HT1080 (cell line): ENCODE results near the gene SMIM5. TPM values are rescaled to one million over a fixed set of nuclear protein-coding genes. Genes with fewer than 3 reads are reported as not detected.

Experiments
- DNase-seq: peaks from one replicate; pipeline ENCODE4 v3.0.0-alpha.2; 2015; ENCODE audit warnings: low read depth
- total RNA-seq: library from RNA; depleted of rRNA; stranded (reverse); fragments of >200 nt; shearing (Covaris generic); gene quantifications from 2 replicates; pipeline ENCODE4 v1.2.3, GENCODE V29; 2014; rRNA removed

Gene SMIM5
- total RNA-seq, 1 experiment from 2014 or later, result not detected

DNA sequence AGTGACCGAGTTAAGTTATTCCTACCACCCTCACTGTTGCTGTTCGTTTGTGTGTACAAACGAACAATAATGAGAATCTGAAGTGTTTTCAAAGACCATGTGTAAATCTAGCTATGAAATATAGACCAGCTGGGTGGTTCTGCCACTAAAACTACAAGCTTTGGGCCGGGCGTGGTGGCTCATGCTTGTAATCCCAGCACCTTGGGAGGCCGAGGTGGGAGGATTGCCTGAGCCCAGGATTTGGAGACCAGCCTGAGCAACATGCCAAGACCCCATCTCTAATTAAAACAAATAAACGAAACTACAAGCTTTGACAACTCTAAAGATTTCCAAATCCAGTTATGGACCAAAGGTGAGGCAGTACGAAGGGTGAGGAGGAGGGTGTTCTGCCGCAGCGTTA is 32.7 kb downstream of the SMIM5 start:
- no peak for DNase-seq

DNA sequence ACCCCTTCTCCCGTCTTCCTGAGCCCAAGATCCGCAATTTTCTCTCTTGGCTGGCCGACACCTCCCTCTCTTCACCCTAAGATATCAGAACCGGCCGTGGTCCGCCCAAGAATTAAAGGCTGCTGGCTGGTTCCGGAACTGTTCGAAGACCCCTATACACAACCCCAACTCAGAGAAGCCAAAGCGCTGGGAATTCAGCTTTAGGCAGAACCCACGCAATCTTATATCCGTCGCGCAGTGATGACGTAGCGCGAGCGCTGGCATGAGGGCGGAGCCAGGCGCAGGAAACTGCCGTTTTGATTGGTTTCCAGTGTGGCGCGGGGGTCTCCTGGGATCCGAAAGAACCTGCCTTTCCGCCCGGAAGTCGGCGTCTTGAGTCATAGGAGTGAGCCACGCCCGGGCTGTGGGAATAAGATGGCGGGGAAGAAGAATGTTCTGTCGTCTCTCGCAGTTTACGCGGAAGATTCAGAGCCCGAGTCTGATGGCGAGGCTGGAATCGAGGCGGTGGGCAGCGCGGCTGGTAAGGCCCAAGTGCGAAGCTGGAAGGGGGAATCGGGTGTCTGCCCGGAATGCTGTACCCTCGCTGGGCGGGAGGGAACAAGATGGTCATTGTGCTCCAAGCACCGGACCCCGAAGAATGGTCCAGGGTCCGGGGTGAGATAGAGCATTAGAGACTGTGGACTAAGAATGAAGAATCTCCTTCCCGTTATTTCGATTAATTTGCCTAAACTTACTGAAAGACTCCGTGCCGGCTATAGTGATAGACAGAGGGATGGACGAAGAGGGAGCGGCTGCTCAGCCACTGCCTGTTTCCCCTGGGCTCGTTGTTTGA is 33.9 kb downstream of the SMIM5 start, which contains the start of the genes RECQL5 and SAP30BP:
TSS of gene RECQL5 (minus strand) at position 196 of the 832 bp plus-strand sequence. CDS start 597 bp downstream, outside the sequence.
TSS of gene SAP30BP (plus strand) at position 380 of the 832 bp plus-strand sequence. CDS start at position 415, 35 bp downstream.
- DNase-seq, result peak; percentile 96

DNA sequence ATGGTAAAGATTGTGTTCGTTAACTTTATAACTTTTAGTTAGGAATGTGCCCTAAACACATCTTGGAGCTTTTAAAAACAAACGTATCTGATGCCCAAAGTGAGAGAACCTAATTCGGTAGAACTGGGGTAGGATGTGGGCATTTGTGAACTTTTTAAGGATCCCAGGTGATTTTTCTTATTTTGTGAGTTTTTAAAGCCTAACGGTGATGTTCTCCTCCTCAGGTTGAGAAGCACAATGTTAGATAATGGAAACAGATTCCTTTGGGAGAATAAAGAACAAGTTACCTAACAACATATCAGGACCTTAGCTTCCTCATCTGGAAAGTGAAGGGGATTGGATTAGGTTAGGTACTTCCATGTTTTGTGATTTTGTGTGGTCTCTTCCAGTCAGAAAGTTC is 34.6 kb downstream of the SMIM5 start:
- DNase-seq, result no peak

DNA sequence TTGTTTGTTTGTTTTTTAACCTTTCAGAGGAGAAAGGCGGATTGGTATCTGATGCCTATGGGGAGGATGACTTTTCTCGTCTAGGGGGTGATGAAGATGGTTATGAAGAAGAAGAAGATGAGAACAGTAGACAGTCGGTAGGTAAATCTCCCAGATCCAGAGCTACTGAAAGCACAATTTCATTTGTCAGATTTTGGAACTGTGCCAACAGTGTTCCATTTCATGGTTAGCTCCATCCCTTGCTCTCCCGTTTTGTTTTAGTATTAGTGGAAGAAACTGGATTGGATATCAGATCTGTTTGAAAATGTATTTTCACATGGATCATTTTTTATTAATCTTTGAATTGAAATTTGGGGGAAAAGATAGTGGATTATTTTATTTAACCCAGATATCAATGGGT is 35.3 kb downstream of the SMIM5 start:
- DNase-seq, result no peak

DNA sequence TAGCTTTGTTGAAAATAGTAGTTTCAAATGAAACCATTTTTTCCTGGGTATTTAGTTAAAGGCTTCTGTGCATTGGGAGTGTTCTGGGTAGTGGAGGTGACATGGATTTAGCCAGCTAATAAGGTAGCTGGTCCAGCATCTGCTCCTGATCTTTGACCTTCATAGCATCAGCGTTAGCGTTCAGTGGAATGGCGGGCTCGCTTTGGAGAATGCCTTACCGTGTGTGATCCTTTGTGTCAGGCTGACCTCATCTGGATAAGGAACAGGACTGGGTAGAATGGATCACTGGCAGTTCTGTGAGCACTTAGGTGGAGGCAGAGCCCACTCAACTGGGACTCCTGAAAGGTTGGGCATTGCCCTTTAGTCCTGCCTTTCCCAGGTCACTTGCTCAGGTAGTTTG is 37.6 kb downstream of the SMIM5 start:
- no peak for DNase-seq

DNA sequence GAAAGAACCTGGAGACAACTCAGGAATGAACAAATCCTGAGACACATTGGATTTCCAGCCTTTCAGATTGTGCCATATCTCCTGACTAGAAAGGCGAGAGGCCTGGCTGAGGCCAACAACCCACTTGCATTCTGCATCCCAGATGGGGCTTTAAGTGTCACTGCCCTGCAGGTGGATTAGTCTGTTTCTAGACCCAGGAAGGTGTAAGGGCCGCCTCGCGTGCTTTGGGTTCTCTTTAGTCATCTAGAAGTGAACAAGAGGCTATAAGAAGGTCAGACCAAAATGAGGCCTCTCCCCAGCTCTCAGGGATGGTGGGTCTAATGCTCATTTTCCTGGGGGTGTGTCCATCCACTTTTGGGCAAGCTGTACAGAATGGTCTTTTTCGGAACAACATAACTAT is 38.8 kb downstream of the SMIM5 start:
- DNase-seq, result no peak

DNA sequence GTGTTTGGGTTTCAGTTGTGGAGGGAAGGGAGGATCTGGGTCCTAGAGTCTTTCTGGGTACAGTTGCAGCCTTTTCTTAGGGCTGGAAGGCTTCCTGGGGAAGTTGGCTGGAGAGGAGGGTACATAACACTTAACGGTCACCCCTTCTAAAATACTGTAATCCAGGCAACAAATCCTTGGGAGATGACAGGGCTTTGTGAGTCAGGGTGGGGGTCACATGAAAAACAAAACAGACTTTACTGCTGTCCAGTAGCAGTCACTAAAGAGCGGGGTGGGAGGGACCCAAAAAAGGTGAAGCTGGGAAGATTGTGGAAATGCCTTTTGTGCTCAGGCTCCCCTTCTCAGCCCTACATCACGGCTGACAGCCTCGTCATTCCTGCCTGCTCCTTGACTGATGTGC is 40.3 kb downstream of the SMIM5 start:
- no peak for DNase-seq

DNA sequence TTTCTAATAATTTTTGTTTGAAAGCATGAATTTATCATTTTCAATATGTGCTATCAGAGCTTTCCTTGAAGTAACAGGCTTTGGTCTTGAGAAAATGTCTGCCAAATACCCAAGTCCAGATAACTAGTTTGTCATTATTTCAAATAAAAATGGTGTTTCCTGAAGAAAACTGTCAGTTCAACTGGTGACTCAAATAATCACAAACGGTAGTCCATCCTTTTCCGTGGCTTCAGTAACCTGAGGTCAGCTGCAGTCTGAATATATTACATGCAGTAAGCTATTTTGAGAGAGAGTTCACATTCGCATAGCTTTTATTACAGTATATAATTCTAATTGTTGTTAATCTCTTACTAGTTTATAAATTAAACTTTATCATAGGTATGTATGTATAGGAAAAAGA is 43.2 kb downstream of the SMIM5 start:
- DNase-seq, result no peak

DNA sequence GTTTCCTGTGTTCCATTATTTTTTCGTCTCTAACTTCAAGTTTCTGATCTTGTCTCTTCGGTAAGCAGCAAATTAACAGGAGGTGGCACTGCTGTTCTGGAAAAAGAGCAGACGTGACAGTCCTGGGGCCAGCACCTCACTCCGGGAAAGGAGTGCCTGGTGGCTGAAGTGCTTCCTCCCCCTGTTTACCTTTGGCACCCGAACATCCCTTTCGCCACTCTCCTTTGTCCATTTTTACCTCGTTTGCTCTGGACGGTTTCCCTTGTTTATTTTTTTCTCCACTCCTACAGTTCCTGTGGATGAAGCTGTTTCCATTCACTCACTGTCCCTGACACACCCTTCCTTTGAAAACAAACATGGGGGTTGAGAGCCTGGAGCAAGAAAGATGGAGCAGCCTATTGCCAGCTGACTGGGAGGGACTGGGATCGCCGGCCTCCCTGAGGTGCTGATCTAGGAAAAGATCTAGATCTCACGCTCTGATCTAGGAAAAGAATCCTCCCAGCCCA is 46.5 kb downstream of the SMIM5 start:
- DNase-seq, result peak; percentile 52

DNA sequence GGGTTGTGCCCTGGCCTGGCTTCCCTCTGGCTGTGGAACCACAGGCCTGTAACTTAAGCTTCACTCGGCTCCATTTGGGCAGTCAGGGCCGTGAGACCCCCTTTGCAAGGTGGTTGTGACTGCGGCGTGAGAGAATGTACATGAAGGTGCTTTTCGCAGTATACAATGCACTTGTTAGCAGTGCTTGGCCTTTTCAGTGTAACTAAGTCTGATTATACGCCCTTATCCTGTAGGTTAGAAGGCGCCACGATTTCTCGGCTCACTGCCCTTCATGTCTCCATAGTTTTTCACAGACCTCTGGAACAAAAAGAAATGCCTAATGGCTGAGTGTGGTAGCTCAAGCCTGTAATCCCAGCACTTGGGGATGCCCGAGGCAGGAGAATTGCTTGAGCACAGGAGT is 47.2 kb downstream of the SMIM5 start:
- no peak for DNase-seq

DNA sequence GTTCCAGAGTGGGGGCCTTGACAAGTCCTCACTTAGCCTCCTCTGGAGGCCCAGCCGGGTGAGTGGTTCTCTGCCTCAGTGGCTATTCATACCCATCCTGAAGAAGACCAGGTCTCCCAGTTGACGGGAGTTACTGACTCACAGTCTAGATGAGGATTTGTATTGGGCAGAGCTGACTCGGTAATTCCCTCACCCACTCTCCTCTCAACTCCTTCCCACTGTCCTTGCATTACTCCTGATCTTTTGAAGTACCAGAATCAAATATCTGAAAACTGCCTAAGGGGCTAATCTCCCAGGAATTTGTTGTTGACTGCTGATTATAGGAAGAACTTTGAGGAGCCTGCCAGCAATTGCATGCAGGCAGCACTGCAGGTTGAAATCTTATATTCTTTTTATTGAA is 48.1 kb downstream of the SMIM5 start:
- DNase-seq, result peak; percentile 38

DNA sequence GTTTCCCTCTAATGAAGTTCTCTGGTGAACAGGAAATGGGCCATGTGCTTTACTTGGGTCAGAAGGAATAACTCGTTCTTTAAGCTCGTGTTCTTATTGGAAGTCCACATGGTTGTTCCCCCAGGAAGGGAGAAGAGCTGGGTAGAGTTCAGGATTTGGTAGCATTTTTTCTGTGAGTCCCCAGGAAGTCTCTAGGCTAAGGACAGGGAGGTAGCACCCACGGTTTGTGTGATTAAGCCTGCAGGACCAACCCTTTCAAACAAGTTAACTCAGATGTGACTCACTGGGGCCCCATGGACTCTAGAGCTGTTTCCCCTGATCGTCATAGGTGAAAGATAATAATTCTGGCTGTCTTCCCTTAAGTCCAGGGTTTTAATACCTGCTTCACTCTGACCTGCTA is 50.3 kb downstream of the SMIM5 start:
- peak; percentile 85 for DNase-seq

DNA sequence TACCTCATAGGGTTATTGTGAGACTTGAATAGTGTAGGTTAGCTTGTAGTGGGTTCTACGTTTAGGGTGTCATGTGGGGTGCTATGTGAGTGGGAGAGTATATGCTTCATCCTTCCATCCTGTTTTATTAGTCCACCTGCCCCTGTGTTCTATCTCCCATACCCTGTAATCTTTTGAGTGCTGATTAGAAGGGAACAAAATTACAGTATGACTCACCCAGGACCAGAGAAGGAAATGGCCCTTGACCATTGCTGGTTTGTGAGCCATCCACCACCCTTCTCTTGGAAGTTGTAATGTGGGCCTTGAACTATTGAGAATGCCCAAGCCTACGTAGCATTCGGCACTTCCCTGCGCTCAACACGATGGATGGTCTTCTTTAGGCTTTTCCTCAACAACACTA is 51.0 kb downstream of the SMIM5 start:
- DNase-seq, result peak; percentile 60

DNA sequence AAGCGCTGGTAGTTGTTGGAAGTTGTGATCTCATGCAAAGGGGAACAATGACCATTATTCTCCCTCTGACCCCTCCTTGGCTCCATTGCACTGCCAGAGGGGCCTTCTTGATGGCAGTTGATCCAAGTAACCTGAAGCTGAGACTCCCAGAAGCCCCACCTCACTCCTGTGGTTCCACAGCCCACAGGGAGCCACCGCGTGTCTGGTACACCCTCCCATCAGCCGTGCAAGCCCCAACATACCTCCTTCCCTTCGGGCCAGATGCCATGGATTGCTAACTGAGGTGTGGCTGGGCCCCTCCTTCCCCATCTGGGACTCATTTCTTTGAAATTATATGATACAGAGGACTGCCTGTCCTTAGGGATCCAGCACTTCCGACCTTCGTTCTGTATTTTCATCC is 51.7 kb downstream of the SMIM5 start:
- DNase-seq, result no peak

DNA sequence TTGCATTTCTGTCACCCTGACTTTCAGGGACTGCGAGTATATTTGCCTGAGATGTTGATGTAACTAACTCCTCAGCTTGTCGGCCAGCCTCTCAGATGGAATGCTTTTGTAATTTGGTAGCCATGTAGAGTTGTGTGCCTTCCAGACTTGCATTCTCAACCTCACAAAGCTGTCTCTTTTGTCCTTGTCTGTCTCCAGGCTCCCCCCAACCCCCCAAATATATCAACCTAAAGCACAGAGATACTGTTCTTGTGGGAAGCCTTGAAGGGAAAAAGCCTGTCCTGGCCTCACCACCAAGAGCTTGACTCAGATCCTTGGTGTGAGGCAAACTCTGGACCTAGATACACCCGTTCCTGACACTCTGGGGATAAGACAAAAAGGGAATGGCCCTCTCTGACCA is 52.3 kb downstream of the SMIM5 start:
- no peak for DNase-seq

DNA sequence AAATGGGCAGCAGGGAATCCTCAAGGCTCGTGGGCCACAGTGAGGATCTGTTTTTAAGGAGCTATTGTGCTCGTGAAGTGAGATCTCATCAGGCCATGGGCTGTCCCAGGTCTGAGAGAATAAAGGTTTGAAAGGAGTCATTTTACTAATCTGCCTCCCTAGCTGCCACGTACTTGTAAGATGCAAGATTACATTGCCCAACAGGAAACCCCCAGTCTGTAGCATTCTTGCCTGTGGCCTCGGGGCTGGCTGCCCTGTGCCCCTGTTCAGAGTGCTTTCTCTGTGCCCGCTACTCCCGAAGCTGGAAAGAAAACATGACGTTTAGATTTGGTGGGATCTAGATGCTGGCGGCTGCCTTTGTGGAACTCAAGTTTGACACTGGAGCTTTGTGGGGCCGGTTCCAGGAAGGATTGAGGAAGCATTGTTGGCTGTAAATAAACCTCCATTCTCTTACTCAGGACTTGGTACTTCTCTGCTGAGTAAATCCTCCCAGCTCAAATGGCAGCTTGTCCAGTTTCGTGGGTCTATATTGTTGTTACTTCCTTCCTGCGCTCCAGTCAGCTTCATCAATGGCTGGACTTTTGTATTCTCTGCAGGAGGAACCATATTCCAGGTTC is 55.1 kb downstream of the SMIM5 start:
- no peak for DNase-seq

DNA sequence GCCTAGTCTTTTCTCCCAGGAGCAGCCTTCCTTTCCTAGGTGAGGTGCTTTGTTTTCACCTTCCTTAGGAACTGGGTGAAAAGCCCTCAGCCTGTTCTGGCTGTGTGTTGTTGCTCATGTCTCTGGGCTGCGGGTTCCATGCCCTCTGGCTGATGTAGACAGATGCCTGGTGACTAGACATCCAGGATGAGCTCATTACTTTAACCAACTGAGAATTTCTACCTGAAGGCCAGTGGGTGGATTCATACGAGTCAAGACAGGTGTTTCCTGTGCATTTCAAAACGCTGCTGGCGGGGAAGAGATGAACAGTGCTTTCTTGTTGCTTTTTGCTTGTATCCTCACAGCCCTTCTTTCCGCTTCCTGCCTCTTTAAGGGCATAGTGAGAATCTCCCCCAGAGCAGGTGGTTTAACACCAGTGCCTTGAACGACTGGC is 56.2 kb downstream of the SMIM5 start:
- DNase-seq, result peak; percentile 37

Other genes with a start within 250 kb of the SMIM5 start
- 106 and 134 TPM in 2 replicates for gene GRB2, start 227.8 kb upstream of the SMIM5 start, total RNA-seq
- 22.8 and 24.0 TPM in 2 replicates for gene TMEM94, start 176.8 kb upstream of the SMIM5 start, total RNA-seq
- gene CASKIN2, start 117.9 kb upstream of the SMIM5 start, total RNA-seq, result 6.7 and 7.4 TPM in 2 replicates
- gene TSEN54, start 116.9 kb upstream of the SMIM5 start, total RNA-seq, result 35.9 and 38.8 TPM in 2 replicates
- not detected in 2 replicates for gene LLGL2, start 107.7 kb upstream of the SMIM5 start, total RNA-seq
- gene MYO15B, start 45.6 kb upstream of the SMIM5 start, total RNA-seq, result 0.93 and 1.4 TPM in 2 replicates
- 19.6 and 23.4 TPM in 2 replicates for gene RECQL5, start 33.7 kb downstream of the SMIM5 start, total RNA-seq
- gene SAP30BP, start 33.9 kb downstream of the SMIM5 start, total RNA-seq, result 60.8 and 65.4 TPM in 2 replicates
- 1.1 and 1.4 TPM in 2 replicates for gene ITGB4, start 88.0 kb downstream of the SMIM5 start, total RNA-seq
- gene GALK1, start 131.8 kb downstream of the SMIM5 start, total RNA-seq, result 33.5 and 37.1 TPM in 2 replicates
- gene UNK, start 151.4 kb downstream of the SMIM5 start, total RNA-seq, result 26.3 and 26.8 TPM in 2 replicates
- gene UNC13D, start 211.0 kb downstream of the SMIM5 start, total RNA-seq, result 2.7 TPM in 2 replicates
- 26.1 and 38.3 TPM in 2 replicates for gene WBP2, start 221.9 kb downstream of the SMIM5 start, total RNA-seq
- 22.7 and 26.6 TPM in 2 replicates for gene TRIM47, start 245.1 kb downstream of the SMIM5 start, total RNA-seq